ENCODE data around the gene DHRS12. TPM values are rescaled to one million over a fixed set of nuclear protein-coding genes. Genes with fewer than 3 reads are reported as not detected.

Gene DHRS12
- total RNA-seq, 1 donor from 2014 or later = 2.4 TPM

GRCh38 chr13:51818276-51818675 is 14.3 kb upstream of the DHRS12 start:
- no peak overlapping the region for H3K4me3 ChIP-seq (ENCODE audit: low read depth, low read length)
- no peak for TF ChIP-seq CTCF (conservative IDR thresholded peaks at IDR 0.05; ENCODE audit: low read depth, low read length)
- no peak for DNase-seq (ENCODE audit: low read depth)

GRCh38 chr13:51817717-51818116 is 13.8 kb upstream of the DHRS12 start:
- no peak for TF ChIP-seq CTCF (conservative IDR thresholded peaks at IDR 0.05; ENCODE audit: low read depth, low read length)
- no peak for DNase-seq (ENCODE audit: low read depth)
- H3K4me3 ChIP-seq (ENCODE audit: low read depth, low read length) = no peak overlapping the region

GRCh38 chr13:51816604-51817249 is 12.8 kb upstream of the DHRS12 start:
- no peak for TF ChIP-seq CTCF (conservative IDR thresholded peaks at IDR 0.05; ENCODE audit: low read depth, low read length)

GRCh38 chr13:51815848-51816247 is 11.9 kb upstream of the DHRS12 start:
- DNase-seq (ENCODE audit: low read depth) = no peak
- no peak for TF ChIP-seq CTCF (conservative IDR thresholded peaks at IDR 0.05; ENCODE audit: low read depth, low read length)
- H3K4me3 ChIP-seq (ENCODE audit: low read depth, low read length) = no peak overlapping the region

More at GRCh38 chr13:51816604-51817249, 12.8 kb upstream of the DHRS12 start:
- H3K4me3 ChIP-seq (ENCODE audit: low read depth, low read length) = no peak overlapping the region
- DNase-seq (ENCODE audit: low read depth) = no peak

GRCh38 chr13:51814825-51815650 is 11.1 kb upstream of the DHRS12 start:
- H3K4me3 ChIP-seq (ENCODE audit: low read depth, low read length) = peak overlapping the region; percentile 43
- no peak for DNase-seq (ENCODE audit: low read depth)
- peak; percentile 92 for TF ChIP-seq CTCF (conservative IDR thresholded peaks at IDR 0.05; ENCODE audit: low read depth, low read length)

GRCh38 chr13:51814071-51814470 is 10.1 kb upstream of the DHRS12 start:
- no peak for TF ChIP-seq CTCF (conservative IDR thresholded peaks at IDR 0.05; ENCODE audit: low read depth, low read length)
- DNase-seq (ENCODE audit: low read depth) = no peak
- H3K4me3 ChIP-seq (ENCODE audit: low read depth, low read length) = no peak overlapping the region
